HG02970 (cell line): ENCODE results near the gene CMTM3.
"Not testable (repeated sequence)": the region's sequence is repeated elsewhere in the genome, so short reads cannot be mapped to it uniquely, and the experiment has no call there.

ENCODE experiments used
- ATAC-seq: cut with Tn5 transposase; IDR thresholded peaks from one replicate; pipeline ENCODE4 v1.9.1; 2021; ENCODE audit warnings: mild to moderate bottlenecking, moderate library complexity, moderate number of reproducible peaks; ENCODE audit not compliant: unreplicated experiment, low FRiP score

Gene CMTM3

GRCh38 chr16:66604376-66605176 is at the start of gene CMTM3:
Gene CMTM3 (plus strand): TSS chr16:66604704. CDS start chr16:66604806, 102 bp downstream.
- ATAC-seq, result peak; percentile 46

- no peak for ATAC-seq
Observed at GRCh38 chr16:66560107-66560506, 44.4 kb upstream of the CMTM3 start.

GRCh38 chr16:66561381-66562080 is 43.0 kb upstream of the CMTM3 start:
- ATAC-seq, result no peak

GRCh38 chr16:66562409-66562808 is 42.1 kb upstream of the CMTM3 start:
- ATAC-seq, result no peak

GRCh38 chr16:66562986-66563385 is 41.5 kb upstream of the CMTM3 start:
- ATAC-seq, result no peak

- ATAC-seq, result no peak
Observed at GRCh38 chr16:66563574-66564334, 40.8 kb upstream of the CMTM3 start.

GRCh38 chr16:66566051-66566901 is 38.2 kb upstream of the CMTM3 start, which contains the start of gene CMTM1:
Gene CMTM1 (plus strand): TSS chr16:66566439. CDS start chr16:66566514, 75 bp downstream.
- ATAC-seq, result no peak

- not testable (repeated sequence) for ATAC-seq
Observed at GRCh38 chr16:66567270-66567669, 37.2 kb upstream of the CMTM3 start.

GRCh38 chr16:66568355-66568754 is 36.1 kb upstream of the CMTM3 start:
- ATAC-seq, result no peak

GRCh38 chr16:66569131-66569530 is 35.4 kb upstream of the CMTM3 start:
- no peak for ATAC-seq

- ATAC-seq, result no peak
Observed at GRCh38 chr16:66569827-66570405, 34.6 kb upstream of the CMTM3 start.

GRCh38 chr16:66572356-66572755 is 32.1 kb upstream of the CMTM3 start:
- ATAC-seq, result no peak

- no peak for ATAC-seq
Observed at GRCh38 chr16:66574081-66574480, 30.4 kb upstream of the CMTM3 start.

- no peak for ATAC-seq
Observed at GRCh38 chr16:66574531-66574930, 30.0 kb upstream of the CMTM3 start.

- no peak for ATAC-seq
Observed at GRCh38 chr16:66575060-66575459, 29.4 kb upstream of the CMTM3 start.

- no peak for ATAC-seq
Observed at GRCh38 chr16:66576296-66576695, 28.2 kb upstream of the CMTM3 start.

GRCh38 chr16:66578651-66579531 is 25.6 kb upstream of the CMTM3 start, which contains the start of gene CMTM2:
Gene CMTM2 (plus strand): TSS chr16:66579463. CDS start chr16:66579608, 145 bp downstream.
- no peak for ATAC-seq

GRCh38 chr16:66580605-66581209 is 23.8 kb upstream of the CMTM3 start:
- ATAC-seq, result no peak
